Left hindlimb (tissue), 1 donor: ENCODE results near the gene MRPL45.
A peak's percentile ranks its signal among the peaks of the same experiment; 100 is the strongest.
"Not testable (repeated sequence)": the region's sequence is repeated elsewhere in the genome, so short reads cannot be mapped to it uniquely, and the experiment has no call there.

Source experiments
- DNase-seq: peaks from one replicate; pipeline ENCODE4 v3.0.0-alpha.2; 2018

MRPL45 gene

DNA sequence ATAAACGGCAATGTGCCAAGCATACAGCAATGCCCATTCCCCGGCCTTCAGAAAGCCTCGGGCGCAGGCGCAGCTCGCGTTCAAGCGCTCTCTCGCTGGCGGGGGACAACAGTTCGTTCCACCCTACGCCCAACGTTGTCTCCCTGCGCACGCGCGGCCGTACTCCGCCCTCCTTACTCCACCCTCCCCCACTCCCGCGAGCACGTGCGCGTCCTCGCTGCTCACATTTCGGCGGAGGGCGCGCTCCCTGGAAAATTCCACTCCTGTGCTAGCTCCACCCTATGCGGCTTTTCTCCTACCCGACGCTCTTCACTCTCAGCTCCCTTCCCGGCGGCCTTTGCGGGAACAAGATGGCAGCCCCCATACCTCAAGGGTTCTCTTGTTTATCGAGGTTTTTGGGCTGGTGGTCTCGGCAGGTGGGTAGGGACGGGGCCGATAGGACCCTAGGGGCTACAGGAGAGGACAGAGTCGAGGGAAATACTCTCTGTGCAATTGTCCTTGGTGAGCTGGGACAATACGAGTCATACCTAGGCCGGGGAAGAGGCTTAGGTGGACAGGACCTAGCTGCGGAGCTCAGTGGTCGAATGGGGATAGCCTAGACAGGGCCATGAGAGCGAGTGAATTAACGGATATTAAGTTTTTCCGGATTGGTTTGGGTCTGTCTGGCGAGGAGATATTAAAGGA is at the start of gene MRPL45:
TSS of gene MRPL45 (plus strand) at position 335 of the 684 bp plus-strand sequence. CDS start at position 351, 16 bp downstream.
- peak; percentile 99 for DNase-seq

DNA sequence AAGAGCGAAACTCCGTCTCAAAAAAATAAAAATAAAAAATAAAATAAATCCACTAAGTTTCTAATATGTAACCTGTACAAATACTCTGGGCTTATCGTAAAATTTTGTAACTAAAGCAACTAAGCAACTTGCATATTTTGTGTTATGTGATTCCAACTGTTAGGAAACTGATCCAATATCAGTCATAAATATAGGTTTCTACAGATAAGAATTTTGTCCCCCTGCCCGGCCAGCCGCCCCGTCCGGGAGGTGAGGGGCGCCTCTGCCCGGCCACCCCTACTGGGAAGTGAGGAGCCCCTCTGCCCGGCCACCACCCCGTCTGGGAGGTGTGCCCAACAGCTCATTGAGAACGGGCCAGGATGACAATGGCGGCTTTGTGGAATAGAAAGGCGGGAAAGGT is 43.8 kb upstream of the MRPL45 start:
- not testable (repeated sequence) for DNase-seq

- not testable (repeated sequence) for DNase-seq
Observed at GRCh38 chr17:38254357-38254756, 42.6 kb upstream of the MRPL45 start.

DNA sequence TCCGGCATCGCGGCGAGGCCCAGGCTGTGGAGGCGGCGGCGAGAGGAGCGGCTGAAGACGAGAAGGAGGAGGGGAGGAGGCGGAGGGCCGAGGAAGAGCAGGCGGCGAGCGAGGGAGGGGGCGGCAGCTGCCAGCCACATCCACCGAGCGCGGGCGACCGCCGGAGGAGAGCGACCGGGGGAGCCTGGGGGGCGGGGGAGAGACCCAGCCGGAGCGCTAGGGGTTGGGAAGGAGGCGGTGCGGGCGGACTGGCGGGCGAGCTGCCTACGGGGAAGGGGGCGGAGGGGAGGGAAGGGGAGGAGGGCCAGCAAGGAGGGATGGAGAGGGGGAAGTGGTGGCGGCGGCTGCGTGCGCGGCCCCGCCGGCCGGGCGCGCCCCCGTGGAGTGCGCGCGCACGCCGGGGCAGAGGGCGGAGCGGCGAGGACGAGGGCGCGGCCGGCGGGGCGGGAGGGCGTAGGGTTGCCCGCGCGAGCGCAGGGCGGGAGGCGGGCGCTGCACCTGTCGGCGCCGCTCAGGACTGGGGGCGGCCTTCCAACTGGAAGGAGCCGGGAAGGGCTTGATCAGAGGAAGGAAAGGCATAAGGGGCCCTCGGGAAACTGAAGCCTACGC is 39.9 kb upstream of the MRPL45 start:
- peak; percentile 95 for DNase-seq

DNA sequence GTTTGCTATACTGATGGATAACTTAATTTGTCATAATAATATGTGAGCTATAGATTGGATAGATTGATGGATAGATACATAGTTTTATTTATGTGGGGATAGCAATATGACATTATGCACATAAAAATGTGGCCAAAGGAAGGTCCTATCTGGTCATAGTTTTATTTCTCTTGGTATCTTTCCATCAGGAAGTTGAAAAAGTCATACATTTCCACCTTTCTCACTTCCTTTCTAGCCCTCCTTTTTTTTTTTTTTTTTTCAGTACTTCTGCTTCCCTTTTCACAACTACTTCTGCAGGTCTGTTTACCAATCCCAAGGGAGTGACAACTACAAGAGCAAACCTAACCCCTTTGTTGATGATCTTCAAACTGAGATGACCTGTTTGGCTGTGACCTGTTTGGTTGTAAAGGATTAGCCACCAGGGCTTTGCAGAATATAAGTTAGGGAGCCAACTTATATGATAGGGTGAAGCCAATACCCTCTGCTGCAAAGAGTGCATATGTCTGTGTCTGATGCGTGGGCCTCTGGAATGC is 30.9 kb upstream of the MRPL45 start:
- DNase-seq, result not testable (repeated sequence)

GRCh38 chr17:38266571-38266970 is 30.4 kb upstream of the MRPL45 start:
- not testable (repeated sequence) for DNase-seq

DNA sequence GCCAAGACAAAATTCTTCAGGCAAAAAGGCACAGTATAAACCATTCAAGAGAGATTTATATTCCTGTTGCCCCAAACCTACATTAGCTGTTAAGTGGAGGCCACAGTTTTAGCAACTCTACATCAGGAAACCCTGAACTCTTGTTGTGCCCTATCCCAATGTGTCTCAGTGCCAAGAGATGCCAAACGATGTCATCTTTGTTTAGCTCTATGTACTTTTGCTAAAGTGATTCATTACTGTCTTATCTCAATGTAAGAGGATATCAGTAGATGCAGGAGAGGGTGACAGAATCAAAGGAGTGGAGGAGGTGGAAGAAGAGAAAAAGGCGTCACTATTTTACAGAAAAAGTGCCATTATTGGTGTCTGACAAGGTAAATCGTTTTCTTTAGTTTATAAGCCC is 28.8 kb upstream of the MRPL45 start:
- DNase-seq, result not testable (repeated sequence)

DNA sequence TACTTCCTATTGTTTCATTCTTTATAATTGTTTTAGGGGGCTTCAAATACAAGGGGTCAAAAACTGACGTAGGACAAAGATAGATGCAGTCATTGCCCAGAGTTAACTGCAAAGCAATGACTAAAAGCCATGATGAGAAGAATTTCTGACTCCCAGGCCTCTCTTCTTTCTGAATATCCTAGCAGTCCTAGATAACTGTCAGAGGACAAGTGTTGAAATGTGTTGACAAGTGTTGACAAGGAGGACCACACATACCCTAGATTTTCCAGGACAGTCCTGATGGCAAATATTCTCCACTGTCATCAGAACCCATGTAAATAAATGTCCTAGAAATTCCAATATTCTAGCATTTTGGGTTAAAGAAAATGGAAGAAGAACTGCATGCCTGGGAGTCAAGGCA is 27.9 kb upstream of the MRPL45 start:
- DNase-seq, result not testable (repeated sequence)

DNA sequence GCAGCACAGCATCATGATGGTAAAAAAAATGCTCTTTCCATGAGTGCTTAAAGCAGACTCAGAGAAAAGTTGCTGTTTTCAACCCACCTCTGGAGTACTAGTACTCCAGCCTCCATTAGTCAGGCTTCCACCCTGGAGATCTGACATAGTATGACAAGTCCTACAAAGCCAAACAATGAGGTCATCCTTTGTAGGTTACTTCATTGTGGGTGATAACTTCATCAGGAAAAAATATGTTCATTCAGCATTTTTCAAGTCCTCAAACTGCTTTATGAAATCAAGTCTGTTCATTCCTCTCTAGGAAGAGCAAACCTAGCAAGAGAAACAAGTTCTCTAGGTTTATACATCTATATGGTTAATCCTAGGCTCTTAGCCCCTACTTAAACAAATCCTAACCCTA is 27.4 kb upstream of the MRPL45 start:
- not testable (repeated sequence) for DNase-seq

DNA sequence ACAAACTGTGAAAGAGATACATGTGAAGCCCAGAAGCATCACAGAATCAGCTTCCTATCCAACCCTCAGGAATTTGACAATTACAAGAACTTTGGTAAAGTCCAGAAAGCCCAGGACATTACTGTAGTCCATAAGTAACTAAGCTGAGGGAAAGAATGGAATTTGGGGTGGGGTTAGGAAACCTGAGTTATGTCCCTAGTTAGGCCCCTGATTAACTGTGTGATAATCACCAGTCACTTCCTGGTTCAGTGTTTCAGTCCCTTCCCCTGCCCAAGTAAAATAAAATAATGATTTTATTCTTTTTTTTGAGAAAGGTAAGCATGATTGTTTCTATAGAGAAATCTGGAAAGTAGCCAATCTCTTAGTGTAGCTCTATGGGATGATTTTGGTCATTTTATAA is 11.0 kb upstream of the MRPL45 start:
- DNase-seq, result not testable (repeated sequence)

DNA sequence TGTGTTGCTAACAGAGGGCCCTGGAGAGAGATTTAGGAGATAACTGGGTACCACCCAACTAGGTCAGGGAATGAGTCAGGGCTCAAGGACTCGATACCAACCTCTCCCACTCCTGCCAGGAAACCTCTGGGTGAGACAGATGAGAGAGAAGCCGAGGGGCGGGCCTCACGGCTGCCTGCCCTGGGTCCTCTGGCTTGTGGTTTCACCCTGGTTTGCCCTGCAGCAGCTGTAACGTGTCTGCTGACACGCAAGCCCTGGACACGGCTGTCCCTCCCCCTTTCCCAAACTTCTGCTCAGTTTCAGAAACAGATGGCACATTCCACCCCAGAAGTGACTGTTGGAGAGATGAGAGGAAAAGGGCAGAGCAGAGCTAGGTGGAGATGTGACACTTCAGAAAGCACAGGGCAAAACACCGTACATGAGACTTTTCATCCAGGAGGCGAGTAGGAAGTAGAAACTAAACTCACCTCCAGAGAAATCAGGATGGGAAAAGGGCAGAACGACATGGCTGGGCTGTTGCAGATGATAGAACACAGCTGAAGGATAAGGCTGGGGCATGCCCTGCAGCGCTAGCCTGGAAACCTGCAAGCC is 10.4 kb upstream of the MRPL45 start:
- DNase-seq, result peak; percentile 61

GRCh38 chr17:38288217-38288827 is 8.6 kb upstream of the MRPL45 start:
- DNase-seq, result not testable (repeated sequence)

DNA sequence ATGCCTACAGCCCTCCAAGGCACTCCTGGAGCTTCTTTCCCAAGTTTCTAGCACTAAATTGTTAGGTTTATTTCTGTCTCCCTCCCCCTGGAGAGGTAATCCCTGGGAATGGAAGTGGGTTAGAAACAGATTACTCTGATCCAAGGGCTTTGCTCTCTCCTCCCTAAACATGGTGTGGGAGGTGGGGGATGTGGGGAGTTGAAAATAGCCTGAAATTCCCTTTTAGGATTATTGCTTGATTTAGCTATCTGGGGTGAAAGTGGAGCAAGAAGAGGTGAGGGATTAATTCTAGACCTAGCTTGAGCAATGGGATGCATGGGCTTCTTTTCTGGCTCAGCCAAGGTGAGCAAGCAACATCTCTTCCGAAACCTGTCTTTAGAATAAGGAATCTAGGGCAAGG is 7.2 kb upstream of the MRPL45 start:
- DNase-seq, result not testable (repeated sequence)

DNA sequence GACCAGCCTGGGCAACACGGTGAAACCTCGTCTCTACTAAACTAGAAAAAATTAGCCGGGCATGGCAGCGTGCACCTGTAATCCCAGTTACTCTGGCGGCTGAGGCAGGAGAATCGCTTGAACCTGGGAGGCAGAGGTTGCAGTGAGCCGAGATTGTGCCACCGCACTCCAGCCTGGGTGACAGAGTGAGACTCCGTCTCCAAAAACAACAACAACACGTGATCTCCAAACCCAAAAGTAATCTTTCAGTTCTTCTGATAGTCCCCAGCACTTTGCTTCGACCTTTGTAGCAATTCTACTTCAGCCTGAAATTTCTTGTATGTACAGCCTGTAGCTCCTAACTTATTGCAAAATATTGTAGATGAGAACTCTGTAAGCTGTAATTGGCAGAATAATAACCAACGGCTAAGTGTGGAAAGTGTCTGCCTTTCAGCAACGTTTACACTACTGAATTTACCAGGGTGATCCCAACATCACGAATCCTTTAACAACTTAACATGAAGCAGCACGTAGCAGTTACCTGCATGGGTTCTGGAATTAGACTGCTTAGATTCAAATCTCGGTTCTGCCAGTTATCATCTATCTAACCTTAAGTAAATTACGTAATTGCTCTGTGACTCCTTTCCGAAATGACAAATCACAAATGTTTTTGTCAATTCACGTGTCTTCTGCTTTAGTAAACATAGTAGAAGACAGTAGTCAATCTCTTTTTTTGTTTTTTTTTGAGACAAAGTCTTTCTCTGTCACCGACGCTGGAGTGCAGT is 1.2 kb upstream of the MRPL45 start:
- not testable (repeated sequence) for DNase-seq

GRCh38 chr17:38315497-38315896 is 18.5 kb downstream of the MRPL45 start:
- no peak for DNase-seq

DNA sequence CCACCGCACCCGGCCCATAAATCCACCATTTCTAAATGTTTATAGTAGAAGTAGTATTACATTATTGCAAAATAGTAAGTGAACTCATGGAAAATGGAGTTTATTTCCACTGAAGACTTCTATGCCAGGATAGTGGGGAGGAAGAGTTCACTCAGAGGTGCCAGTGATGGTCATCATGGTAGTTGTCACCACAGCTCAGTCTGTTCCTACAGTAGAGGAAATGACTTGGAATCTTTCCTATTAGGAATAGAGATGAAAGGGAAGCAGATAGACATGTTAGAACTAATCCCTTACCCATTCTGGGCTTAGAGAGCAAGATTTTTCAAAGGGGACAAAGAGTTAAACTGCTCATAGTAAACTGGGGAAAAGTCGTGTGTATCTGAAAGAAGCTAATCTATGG is 20.1 kb downstream of the MRPL45 start:
- DNase-seq, result no peak

- no peak for DNase-seq
Observed at GRCh38 chr17:38320482-38320881, 23.5 kb downstream of the MRPL45 start.

GRCh38 chr17:38322156-38322779 is 25.3 kb downstream of the MRPL45 start:
- peak; percentile 57 for DNase-seq

- DNase-seq, result no peak
Observed at GRCh38 chr17:38322897-38323296, 25.9 kb downstream of the MRPL45 start.

DNA sequence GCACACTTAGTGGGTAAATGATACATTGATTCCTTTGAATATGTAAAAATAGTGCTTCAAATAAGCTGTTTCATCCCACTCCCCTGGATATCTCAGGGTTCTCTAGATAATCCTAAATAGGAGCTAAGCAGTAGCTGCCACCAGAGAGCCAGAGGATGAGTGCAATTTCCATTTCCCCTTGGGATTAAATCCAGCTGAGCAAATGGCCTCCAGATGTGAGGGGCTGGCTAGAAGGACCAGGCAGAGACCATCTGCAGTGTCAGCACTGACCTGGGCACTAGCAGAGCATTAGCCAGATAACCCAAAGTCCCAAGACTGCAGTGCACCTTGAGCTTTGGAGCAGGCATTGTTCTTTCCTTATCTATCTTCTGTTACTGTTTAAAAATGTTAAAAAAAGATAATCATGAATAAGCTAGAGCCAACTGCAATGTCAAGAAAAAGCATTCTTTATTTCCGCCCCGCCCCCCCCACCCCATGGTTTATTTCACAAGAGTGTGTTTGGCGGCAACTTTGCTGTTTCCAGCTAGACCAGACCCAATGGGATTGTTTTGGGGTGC is 27.3 kb downstream of the MRPL45 start:
- no peak for DNase-seq

GRCh38 chr17:38324772-38325171 is 27.8 kb downstream of the MRPL45 start:
- DNase-seq, result no peak
